Adrenal gland (tissue), 5 donors: Measurements from ENCODE around the gene AGER.

Source experiments
- POLR2A ChIP-seq, 2 donors: fragments of 450-650 bp; IDR thresholded peaks; one replicate each; pipeline ENCODE4 v1.6.1; 2017; ENCODE audit warnings: antibody characterized with exemption in 2 of 2, mild to moderate bottlenecking in 2 of 2, moderate library complexity in 1 of 2
- TF ChIP-seq, protein P1 (sequence below), 6 experiments: fragments of 450-650 bp in 4 of 6; fragments of 200-600 bp in 2 of 6; sonication (generic) in 1 of 6; IDR thresholded peaks; 1 replicate in 5 of 6; 2 replicates in 1 of 6; pipeline versions ENCODE4 v1.5.1 to v1.8.0; 2016 to 2021; ENCODE audit warnings: antibody characterized with exemption in 6 of 6, mild to moderate bottlenecking in 2 of 6, moderate library complexity in 1 of 6
- donor health status: DM: no; HTN: no; CAD: no.

DNA sequence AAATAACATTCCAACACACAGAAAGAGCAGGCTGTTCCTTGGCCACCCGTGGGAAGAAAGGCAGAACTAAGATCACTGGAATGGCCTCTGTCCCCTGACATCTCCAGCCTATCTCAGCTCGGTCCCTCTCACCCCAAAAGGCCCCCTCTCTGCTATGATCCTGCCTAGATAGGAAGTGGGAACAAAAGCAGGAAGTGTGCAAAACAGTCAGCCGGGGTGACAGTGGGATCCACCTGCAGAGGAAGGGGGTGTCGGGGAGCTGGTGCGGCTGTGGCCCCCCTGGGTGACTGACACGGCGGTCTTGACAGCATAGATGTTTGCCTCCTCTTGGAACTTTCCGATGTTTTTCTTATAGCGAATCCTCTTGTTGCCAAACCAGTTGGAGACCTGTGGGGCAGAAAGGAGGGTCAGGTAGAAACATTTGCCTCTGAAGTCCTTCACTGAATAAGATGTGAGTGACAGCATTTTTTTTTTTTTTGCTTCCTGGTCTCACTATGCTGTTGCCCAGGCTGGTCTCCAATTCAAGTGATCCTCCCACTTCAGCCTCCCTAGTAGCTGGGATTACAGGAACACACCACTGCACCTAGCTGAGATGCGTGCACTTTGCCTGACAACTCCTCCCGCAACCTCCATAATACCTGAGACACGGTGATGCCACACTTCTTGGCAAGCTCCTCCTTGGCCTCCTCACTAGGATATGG is 3.1 kb upstream of the AGER start:
- TF ChIP-seq, protein P1, sequence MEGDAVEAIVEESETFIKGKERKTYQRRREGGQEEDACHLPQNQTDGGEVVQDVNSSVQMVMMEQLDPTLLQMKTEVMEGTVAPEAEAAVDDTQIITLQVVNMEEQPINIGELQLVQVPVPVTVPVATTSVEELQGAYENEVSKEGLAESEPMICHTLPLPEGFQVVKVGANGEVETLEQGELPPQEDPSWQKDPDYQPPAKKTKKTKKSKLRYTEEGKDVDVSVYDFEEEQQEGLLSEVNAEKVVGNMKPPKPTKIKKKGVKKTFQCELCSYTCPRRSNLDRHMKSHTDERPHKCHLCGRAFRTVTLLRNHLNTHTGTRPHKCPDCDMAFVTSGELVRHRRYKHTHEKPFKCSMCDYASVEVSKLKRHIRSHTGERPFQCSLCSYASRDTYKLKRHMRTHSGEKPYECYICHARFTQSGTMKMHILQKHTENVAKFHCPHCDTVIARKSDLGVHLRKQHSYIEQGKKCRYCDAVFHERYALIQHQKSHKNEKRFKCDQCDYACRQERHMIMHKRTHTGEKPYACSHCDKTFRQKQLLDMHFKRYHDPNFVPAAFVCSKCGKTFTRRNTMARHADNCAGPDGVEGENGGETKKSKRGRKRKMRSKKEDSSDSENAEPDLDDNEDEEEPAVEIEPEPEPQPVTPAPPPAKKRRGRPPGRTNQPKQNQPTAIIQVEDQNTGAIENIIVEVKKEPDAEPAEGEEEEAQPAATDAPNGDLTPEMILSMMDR (IDR thresholded peaks at IDR 0.05) = no peak
- no peak for TF ChIP-seq POLR2A (IDR thresholded peaks at IDR 0.05)
